ENCODE results near the gene SIGLECL1. TPM values are rescaled to one million over a fixed set of nuclear protein-coding genes. Genes with fewer than 3 reads are reported as not detected.

The SIGLECL1 gene
- total RNA-seq, 1 experiment from 2014 or later: not detected

DNA sequence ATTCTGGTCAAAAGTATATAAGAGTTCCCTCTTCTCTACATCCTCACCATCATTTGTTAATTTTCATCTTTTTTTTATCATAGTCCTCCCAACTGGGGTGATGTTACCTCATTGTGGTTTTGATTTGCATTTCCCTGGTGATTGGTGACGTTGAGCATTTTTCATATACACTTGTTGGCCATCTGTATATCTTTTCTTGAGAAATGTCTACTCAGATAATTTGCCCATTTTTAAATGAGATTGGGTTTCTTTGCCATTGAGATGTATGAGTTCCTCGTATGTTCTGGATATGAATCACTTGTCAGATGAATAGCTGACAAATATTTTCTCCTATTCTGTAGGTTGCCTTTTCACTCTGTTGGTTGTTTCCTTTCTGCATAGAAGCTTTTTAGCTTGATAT, 23.6 kb upstream of the SIGLECL1 start:
- H3K27me3 ChIP-seq (replicated peaks): peaks cover 4% of the 10 kb centered on the region; the same call in 1 of the 2 replicates
- H3K9me3 ChIP-seq (replicated peaks): no peaks in the 10 kb centered on the region
- DNase-seq (ENCODE audit: low read depth in 1 of 2, low spot score in 2 of 2): no peak
- no peak overlapping the region for H3K27ac ChIP-seq
- H3K4me1 ChIP-seq (replicated peaks): no peaks in the 10 kb centered on the region
- no peak overlapping the region for H3K4me3 ChIP-seq
- H3K36me3 ChIP-seq: no peaks in the 10 kb centered on the region

DNA sequence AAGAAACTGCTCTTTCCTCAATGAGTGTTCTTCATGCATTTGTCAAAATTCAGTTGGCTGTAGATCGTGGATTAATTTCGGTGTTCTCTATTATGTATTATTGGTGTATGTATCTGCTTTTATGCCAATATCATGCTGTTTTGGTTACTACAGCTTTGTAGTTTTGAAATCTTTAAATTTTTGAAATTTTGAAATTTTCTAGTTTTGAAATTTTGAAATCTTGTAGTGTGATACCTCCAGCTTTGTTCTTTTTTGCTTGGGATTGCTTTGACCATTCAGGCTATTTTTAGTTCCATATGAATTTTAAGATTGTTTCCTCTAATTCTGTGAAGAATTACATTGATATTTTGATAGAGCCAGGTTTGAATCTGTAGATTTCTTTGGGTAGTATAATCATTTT, 22.9 kb upstream of the SIGLECL1 start:
- H3K9me3 ChIP-seq (replicated peaks): no peaks in the 10 kb centered on the region
- peaks cover 4% of the 10 kb centered on the region; the same call in 1 of the 2 replicates for H3K27me3 ChIP-seq (replicated peaks)
- no peak overlapping the region for H3K27ac ChIP-seq
- H3K4me3 ChIP-seq: no peak overlapping the region
- no peaks in the 10 kb centered on the region for H3K36me3 ChIP-seq
- H3K4me1 ChIP-seq (replicated peaks): no peaks in the 10 kb centered on the region
- DNase-seq (ENCODE audit: low read depth in 1 of 2, low spot score in 2 of 2): no peak

DNA sequence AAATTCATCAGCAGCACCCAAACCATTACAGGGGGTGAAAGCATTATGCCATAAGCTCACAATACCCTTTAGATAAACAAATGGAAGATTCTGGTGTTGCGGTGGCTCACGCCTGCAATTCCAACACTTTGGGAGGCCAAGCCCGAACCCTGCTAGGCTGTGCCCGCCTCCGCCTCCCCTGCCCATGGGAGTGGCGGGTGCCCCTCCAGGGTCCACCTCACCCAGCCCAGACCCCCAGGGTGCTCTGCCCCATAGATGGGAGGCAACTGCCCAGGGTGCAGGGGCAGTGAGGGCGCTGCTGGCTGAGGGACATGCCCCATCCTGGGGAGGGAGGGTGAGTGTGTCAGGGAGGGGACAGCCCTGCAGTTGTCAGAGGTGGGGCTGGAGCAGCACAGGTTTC, 10.0 kb upstream of the SIGLECL1 start:
- no peak for DNase-seq (ENCODE audit: low read depth in 1 of 2, low spot score in 2 of 2)
- no peak overlapping the region for H3K27ac ChIP-seq
- H3K27me3 ChIP-seq (replicated peaks): peaks cover 5% of the 10 kb centered on the region; the same call in 1 of the 2 replicates
- no peaks in the 10 kb centered on the region for H3K4me1 ChIP-seq (replicated peaks)
- H3K9me3 ChIP-seq (replicated peaks): no peaks in the 10 kb centered on the region
- H3K4me3 ChIP-seq: no peak overlapping the region
- no peaks in the 10 kb centered on the region for H3K36me3 ChIP-seq

DNA sequence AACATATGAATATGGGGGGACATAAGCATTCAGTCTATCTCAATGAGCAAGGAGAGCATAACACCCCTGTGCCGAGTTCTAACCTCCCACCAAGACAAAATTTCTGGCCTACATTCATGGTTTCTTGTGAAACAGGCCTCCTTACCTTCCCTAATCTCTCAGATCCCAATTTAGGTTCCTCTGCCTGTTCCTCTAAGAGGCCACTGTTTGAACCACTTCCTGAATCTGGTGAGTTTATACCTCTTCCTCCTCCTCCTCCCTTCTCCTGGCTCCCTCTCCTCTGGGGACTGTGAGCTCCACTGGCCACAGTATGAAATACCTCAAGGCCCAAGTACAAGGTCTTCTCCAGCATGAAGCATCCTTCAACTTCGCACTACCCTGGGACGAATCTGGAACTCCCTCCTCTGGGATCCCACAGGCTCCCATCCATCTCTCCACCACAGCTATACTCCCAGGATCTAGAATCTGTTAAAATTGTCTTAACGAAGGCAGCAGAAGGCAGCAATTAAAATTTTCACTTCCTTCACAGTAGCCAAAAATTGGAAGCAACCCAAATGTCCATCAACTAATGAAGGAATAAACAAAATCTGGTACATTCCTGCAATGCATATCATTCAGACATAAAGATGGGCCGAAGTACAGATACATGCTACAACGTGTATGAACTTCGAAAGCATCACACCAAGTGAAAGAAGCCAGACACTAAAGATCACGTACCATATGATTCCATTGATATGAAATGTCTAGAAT, 7.8 kb upstream of the SIGLECL1 start:
- no peak for DNase-seq (ENCODE audit: low read depth in 1 of 2, low spot score in 2 of 2)

DNA sequence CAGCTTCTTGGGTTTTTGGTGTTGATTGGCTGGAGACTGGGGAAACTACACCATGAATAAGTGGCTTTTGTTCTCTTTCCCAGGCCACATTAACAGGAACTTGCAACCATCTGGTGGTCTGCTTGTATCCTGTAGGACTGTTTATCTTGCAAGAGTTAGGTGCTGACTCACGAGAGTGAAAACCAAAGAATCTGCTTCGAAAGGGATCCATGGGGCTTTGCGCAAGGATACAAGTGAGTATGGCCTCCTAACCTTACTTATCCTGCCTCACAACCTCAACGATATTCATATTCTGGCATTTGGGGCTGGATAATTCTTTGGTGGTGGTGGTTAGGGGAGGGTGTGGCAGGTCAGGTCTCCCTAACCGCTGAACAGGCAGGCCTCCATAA, 4.7 kb upstream of the SIGLECL1 start:
- H3K36me3 ChIP-seq: no peaks in the 10 kb centered on the region
- H3K9me3 ChIP-seq (replicated peaks): no peaks in the 10 kb centered on the region
- DNase-seq (ENCODE audit: low read depth in 1 of 2, low spot score in 2 of 2): no peak
- H3K27ac ChIP-seq: no peak overlapping the region
- no peak overlapping the region for H3K4me3 ChIP-seq
- H3K27me3 ChIP-seq (replicated peaks): no peaks in the 10 kb centered on the region
- no peaks in the 10 kb centered on the region for H3K4me1 ChIP-seq (replicated peaks)

More for the DNA sequence above, 7.8 kb upstream of the SIGLECL1 start:
- Histone ChIP-seq H3K4me3 (no peak overlapping the region), H3K9me3 (replicated peaks) (no peaks in the 10 kb centered on the region), H3K27ac (no peak overlapping the region), H3K27me3 (replicated peaks) (peaks cover 5% of the 10 kb centered on the region; the same call in 1 of the 2 replicates), H3K4me1 (replicated peaks) (no peaks in the 10 kb centered on the region), H3K36me3 (no peaks in the 10 kb centered on the region)

DNA sequence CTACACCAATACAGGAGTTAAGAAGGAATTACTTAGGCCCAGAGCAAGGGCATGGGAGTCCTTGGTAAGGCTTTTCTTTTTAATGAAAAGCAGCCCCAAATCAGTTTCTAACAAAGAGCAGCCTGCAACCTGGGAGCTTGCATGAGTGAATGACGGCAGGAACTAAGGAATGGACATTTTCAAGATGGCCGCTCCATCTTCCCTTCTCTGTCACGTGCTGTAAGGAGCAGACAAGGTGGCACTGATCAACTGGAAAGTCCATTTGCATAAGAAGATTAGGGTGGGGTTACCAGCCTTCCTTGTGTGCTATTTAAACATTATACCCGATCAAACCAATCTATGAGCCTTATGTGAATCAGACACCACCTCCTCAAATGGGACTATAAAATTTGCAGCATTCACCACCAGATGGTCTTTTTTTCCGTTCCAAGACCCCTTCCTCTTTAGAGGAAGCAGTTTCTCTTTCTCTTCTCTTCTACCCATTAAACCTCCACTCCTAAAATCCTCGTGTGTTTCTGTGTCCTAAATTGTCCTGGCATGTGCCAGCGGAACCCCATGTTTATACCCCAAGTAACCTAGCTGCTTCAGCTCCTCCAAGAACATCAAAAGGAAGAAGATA, 2.8 kb upstream of the SIGLECL1 start:
- Histone ChIP-seq H3K36me3 (no peaks in the 10 kb centered on the region), H3K9me3 (replicated peaks) (no peaks in the 10 kb centered on the region), H3K4me3 (no peak overlapping the region), H3K4me1 (replicated peaks) (no peaks in the 10 kb centered on the region), H3K27ac (no peak overlapping the region), H3K27me3 (replicated peaks) (no peaks in the 10 kb centered on the region)
- DNase-seq (ENCODE audit: low read depth in 1 of 2, low spot score in 2 of 2): no peak

DNA sequence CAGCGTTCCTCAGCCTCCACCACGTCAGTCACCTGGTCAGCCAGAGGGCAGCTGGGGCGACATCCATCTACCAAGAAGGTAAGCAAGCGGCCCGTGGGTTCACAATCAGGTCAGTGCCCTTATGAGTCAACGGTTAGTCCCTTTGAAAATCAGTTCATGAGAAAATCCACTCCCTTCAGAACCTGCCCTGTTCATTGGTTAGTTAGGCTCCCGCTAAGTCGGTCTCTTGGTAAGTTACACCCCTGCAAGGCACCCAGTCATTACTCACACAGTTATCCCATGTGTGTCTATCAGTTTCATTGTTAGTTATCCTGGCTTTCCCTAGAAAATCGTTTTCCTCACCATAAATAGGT, 564 bp downstream of the SIGLECL1 start:
- no peak overlapping the region for H3K4me3 ChIP-seq
- DNase-seq (ENCODE audit: low read depth in 1 of 2, low spot score in 2 of 2): no peak
- H3K27ac ChIP-seq: no peak overlapping the region
- H3K9me3 ChIP-seq (replicated peaks): no peaks in the 10 kb centered on the region
- no peaks in the 10 kb centered on the region for H3K36me3 ChIP-seq
- H3K27me3 ChIP-seq (replicated peaks): no peaks in the 10 kb centered on the region
- no peaks in the 10 kb centered on the region for H3K4me1 ChIP-seq (replicated peaks)

DNA sequence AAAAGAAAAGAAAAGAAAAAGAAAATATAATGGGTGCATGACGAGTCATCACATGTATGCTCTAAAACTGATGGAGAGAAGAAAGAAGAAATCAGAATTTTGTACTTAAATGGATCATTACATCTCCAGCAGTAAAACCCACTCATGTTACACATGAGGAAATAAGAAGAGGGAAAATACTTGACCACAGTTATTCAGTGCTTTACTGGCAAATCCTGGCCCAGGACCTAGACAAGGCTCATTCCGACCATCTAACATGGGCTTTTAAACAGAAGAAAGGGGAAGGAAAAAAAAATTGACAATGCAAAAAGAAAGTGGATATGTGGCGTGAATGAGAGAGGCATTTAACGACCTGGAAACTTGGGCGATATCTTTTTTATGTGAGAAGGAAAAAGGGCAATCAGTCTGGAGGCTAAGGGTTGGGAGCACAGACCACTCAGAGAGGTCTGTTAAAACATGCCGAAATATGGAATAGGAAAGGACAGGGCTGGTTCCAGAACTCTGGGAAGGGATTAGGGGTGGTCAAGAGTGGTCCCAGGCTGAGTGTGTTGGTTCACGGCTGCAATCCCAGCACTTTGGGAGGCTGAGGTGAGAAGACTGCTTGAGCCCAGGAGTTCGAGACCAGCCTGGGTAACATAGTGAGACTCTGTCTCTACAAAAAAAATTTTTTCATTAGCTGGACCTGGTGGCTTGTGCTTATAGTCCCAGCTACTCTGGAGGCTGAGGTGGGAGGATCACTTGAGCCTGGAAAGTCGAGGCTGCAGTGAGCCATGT, 1.6 kb downstream of the SIGLECL1 start:
- Histone ChIP-seq H3K4me3 (no peak overlapping the region), H3K27ac (no peak overlapping the region), H3K9me3 (replicated peaks) (no peaks in the 10 kb centered on the region), H3K4me1 (replicated peaks) (no peaks in the 10 kb centered on the region), H3K36me3 (no peaks in the 10 kb centered on the region), H3K27me3 (replicated peaks) (no peaks in the 10 kb centered on the region)
- DNase-seq (ENCODE audit: low read depth in 1 of 2, low spot score in 2 of 2): no peak

DNA sequence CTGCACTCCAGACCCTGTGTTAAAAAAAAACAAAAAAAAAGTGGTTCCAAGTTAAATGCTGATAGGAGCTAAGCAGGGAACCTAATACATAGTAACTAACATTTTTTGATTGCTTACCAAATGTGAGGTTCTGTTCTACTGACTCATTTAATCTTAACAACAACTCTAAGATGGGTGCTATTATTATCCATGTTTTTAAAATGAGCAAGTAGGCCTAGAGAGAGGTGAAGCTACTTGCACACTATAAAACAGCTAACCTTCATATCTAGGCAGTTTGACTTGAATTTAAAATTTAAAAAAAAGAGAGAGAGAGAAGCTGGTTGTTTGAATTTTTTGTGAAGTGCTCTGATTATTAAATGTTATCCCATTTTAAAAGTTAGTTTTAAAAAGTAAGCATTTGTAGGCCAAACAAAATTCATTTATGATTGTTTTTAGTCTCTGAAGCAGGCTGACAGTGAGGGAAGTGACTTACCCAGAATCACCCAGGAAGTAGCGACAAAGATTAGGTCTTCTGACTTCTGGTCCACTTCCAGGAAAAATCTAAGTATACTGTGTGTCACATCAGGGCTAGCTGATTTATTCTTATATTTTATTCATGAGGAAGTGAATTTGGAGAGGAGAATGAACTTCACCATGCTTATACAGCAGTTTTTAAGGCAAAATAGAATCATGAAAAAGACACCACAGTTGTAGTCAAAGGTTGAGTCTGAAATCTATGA, 2.4 kb downstream of the SIGLECL1 start:
- Histone ChIP-seq H3K27me3 (replicated peaks) (no peaks in the 10 kb centered on the region), H3K27ac (no peak overlapping the region), H3K36me3 (no peaks in the 10 kb centered on the region), H3K4me1 (replicated peaks) (no peaks in the 10 kb centered on the region), H3K9me3 (replicated peaks) (no peaks in the 10 kb centered on the region), H3K4me3 (no peak overlapping the region)
- DNase-seq (ENCODE audit: low read depth in 1 of 2, low spot score in 2 of 2): no peak

DNA sequence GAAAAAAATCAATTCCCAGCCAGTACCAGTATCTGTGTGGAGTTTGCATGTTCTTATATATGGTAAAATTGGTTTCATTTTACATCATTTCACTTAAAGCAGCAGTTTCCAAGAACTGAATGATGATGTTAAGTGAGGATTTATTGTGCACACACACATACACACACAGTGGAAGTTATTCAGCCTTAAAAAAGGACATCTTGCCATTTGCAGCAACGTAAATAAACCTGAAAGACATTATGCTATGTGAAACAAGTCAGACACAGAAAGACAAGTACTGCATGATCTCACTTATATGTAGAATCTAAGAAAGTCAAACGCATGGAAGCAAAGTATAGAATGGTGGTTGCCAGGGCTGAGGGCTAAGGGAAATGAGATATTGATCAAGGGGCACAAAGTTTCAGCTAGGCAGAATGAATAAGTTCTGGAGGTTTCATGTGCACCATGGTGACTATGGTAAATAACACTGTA, 5.3 kb downstream of the SIGLECL1 start:
- DNase-seq (ENCODE audit: low read depth in 1 of 2, low spot score in 2 of 2): no peak
- Histone ChIP-seq H3K4me3 (no peak overlapping the region), H3K9me3 (replicated peaks) (no peaks in the 10 kb centered on the region), H3K27me3 (replicated peaks) (no peaks in the 10 kb centered on the region), H3K4me1 (replicated peaks) (no peaks in the 10 kb centered on the region), H3K27ac (no peak overlapping the region), H3K36me3 (no peaks in the 10 kb centered on the region)

DNA sequence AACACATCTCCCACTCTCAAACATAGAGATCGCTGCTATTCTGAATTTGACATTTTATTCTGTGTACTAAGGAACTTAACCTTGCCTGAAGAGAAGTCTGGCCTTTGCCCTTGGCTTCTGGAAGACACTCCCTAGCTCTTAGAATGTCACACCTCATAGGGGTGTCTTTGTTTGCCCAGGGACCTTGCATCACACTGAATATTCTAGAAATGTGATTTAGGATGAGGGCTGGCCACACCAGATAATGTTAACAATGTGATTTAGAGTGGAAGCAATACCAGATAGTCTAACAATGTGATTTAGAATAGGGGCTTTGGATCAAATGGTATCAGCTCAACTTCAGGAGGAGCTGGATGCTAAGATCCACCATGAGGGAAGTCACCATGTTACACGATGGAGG, 6.6 kb downstream of the SIGLECL1 start:
- no peak for DNase-seq (ENCODE audit: low read depth in 1 of 2, low spot score in 2 of 2)
- H3K4me1 ChIP-seq (replicated peaks): no peaks in the 10 kb centered on the region
- H3K4me3 ChIP-seq: no peak overlapping the region
- H3K9me3 ChIP-seq (replicated peaks): no peaks in the 10 kb centered on the region
- no peaks in the 10 kb centered on the region for H3K36me3 ChIP-seq
- no peak overlapping the region for H3K27ac ChIP-seq
- H3K27me3 ChIP-seq (replicated peaks): no peaks in the 10 kb centered on the region

DNA sequence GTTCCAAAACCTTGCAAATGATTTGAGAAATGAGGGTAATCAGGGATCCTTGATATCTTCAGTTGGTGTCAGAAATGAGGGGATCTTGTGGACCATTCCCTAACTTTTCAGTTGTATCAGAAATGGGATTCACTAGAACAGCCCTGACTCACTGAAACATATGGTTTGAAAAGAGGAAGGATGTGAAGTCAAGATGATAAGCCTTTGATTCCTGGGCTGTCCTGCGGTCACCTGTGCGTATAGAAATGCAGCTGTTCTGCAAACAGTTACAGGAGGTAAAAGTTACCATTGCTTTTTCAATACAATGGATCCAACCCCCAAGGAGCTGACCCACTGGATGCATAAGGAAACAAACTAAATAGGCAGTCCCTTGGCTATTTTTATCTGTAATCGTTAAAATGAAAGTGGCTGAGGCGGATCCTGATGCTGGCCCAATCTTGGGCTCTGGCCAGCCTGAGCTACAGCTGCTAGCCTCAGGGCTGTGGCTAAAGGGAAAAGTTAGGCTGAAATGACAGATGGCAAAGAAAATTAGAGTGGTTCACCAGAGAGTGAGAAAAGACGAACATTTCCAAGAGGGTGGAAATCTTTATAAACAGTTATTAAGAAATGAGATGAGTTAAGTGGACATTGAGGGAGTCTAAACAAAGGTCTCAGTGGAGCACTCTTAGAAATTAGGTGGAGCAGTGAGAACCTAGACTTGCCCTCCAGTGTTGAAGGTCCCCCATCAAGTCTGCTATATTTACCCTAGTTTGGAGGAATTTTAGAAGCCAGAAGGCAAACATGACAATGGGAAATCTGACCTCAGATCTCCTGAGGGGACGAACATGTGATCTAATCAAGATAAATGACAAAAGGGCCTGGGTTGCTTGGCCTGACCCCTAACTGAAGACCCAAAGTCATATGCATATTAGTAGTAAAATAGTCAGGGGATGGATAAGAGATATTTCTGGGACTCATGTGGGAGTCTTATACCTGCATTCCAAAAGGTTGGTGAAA, 7.6 kb downstream of the SIGLECL1 start:
- no peaks in the 10 kb centered on the region for H3K9me3 ChIP-seq (replicated peaks)

More for the DNA sequence above, 7.6 kb downstream of the SIGLECL1 start:
- no peaks in the 10 kb centered on the region for H3K36me3 ChIP-seq
- DNase-seq (ENCODE audit: low read depth in 1 of 2, low spot score in 2 of 2): no peak
- no peak overlapping the region for H3K27ac ChIP-seq
- H3K4me1 ChIP-seq (replicated peaks): no peaks in the 10 kb centered on the region
- H3K27me3 ChIP-seq (replicated peaks): peaks cover 4% of the 10 kb centered on the region; the same call in 1 of the 2 replicates
- no peak overlapping the region for H3K4me3 ChIP-seq
